Measurements from ENCODE around the gene LAMC3. TPM values are rescaled to one million over a fixed set of nuclear protein-coding genes. Genes with fewer than 3 reads are reported as not detected.

Gene LAMC3
- polyA plus RNA-seq, 6 donors from 2014 or later = 0.17 TPM; not detected in 5

DNA sequence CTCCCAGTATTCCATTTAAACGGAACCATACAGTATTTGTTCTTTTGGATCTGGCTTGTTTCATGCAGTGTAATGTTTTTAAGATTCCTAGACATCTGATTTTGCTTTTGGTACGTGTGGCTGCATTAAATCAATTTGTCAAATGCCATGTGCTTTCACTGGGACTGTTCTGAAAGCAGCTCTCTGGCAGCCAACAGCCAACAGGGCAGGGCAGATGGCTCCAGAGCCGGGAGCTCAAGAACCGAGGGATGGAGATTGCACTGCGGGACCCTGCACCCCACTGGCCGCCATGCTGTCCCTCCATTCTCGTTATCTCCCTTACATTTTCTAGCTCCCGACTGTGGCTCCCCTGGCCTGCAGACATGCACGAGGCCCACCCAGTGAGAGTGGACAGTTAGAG lies 54.0 kb downstream of the LAMC3 start:
- Mint-ChIP-seq H3K27me3 (peaks cover 3 to 15% (median 15%) of the 10 kb centered on the region in 3 donors), H3K4me3 (peak overlapping the region in 1 of 8 donors; percentile 7), H3K4me1 (no peaks in the 10 kb centered on the region), H3K9me3 (peaks cover 0 to 5% (median 0%) of the 10 kb centered on the region in 7 donors), H3K36me3 (no peaks in the 10 kb centered on the region), H3K27ac (no peak overlapping the region)
- DNase-seq (no peak), ATAC-seq (ENCODE audit: low read depth in 2 of 2) (no peak)

GRCh38 chr9:131065599-131065998 lies 56.6 kb downstream of the LAMC3 start:
- Mint-ChIP-seq H3K4me1 (no peaks in the 10 kb centered on the region), H3K27me3 (peaks cover 3 to 15% (median 15%) of the 10 kb centered on the region in 3 donors), H3K27ac (no peak overlapping the region), H3K4me3 (no peak overlapping the region), H3K9me3 (peaks cover 0 to 5% (median 0%) of the 10 kb centered on the region in 7 donors), H3K36me3 (no peaks in the 10 kb centered on the region)
- no peak for ATAC-seq (ENCODE audit: low read depth in 2 of 2)
- no peak for DNase-seq

GRCh38 chr9:131067625-131068024 lies 58.7 kb downstream of the LAMC3 start:
- Mint-ChIP-seq H3K36me3 (no peaks in the 10 kb centered on the region), H3K27ac (peak overlapping the region in 1 of 6 donors; percentile 64)
- ATAC-seq (ENCODE audit: low read depth in 2 of 2) = no peak

GRCh38 chr9:131068076-131068816 lies 59.3 kb downstream of the LAMC3 start:
- H3K9me3 Mint-ChIP-seq = peaks cover 0 to 5% (median 0%) of the 10 kb centered on the region in 7 donors
- peak overlapping the region in 1 of 6 donors; percentile 64 for H3K27ac Mint-ChIP-seq
- H3K4me3 Mint-ChIP-seq = no peak overlapping the region
- H3K36me3 Mint-ChIP-seq = no peaks in the 10 kb centered on the region
- no peaks in the 10 kb centered on the region for H3K4me1 Mint-ChIP-seq
- ATAC-seq (ENCODE audit: low read depth in 2 of 2) (no peak), DNase-seq (no peak)
- peaks cover 0 to 14% (median 8%) of the 10 kb centered on the region in 3 donors for H3K27me3 Mint-ChIP-seq

More at GRCh38 chr9:131067625-131068024, 58.7 kb downstream of the LAMC3 start:
- Mint-ChIP-seq H3K4me3 (no peak overlapping the region), H3K4me1 (no peaks in the 10 kb centered on the region), H3K9me3 (peaks cover 0 to 5% (median 0%) of the 10 kb centered on the region in 7 donors), H3K27me3 (peaks cover 3 to 20% (median 14%) of the 10 kb centered on the region in 3 donors)
- DNase-seq = no peak

GRCh38 chr9:131069699-131070098 lies 60.7 kb downstream of the LAMC3 start:
- DNase-seq = no peak
- Mint-ChIP-seq H3K9me3 (peaks cover 0 to 5% (median 0%) of the 10 kb centered on the region in 7 donors), H3K4me3 (no peak overlapping the region), H3K36me3 (no peaks in the 10 kb centered on the region), H3K27me3 (peaks cover 0 to 14% (median 8%) of the 10 kb centered on the region in 3 donors), H3K4me1 (no peaks in the 10 kb centered on the region), H3K27ac (no peak overlapping the region)
- no peak for ATAC-seq (ENCODE audit: low read depth in 2 of 2)

DNA sequence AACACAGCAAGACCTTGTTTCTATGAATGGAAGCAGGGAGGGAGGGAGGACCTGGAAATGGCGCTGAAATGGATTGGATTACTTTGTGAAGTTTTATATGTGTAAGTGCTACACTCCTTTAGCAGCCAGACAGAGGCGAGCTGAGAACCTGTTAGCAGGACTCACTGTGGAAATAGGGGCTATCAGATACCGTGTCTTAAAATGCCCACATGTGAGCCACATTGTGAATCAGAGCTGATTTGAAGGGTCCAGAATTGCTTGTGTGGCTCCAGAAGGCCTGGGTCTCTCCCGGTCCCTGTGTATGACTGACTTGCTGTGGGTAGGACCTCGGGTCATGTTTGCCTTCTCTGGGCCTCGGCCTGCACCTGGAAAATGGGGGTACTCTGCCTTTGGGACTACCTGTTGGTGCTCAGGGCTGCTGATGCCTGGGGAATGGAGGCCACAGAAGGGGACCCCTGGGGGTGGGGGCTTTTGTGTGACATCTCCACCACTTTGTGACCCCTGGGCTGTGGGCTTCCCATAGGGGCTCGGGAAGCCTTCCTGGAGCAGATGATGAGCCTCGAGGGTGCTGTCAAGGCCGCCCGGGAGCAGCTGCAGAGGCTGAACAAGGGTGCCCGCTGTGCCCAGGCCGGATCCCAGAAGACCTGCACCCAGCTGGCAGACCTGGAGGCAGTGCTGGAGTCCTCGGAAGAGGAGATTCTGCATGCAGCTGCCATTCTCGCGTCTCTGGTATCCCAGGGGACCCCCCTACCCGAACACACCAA lies 63.3 kb downstream of the LAMC3 start:
- Mint-ChIP-seq H3K36me3 (no peaks in the 10 kb centered on the region), H3K27me3 (peaks cover 0 to 10% (median 0%) of the 10 kb centered on the region in 3 donors)

GRCh38 chr9:131072871-131073237 lies 63.9 kb downstream of the LAMC3 start:
- Mint-ChIP-seq H3K4me3 (peak overlapping the region in 1 of 8 donors; percentile 23), H3K27me3 (peaks cover 0 to 5% (median 0%) of the 10 kb centered on the region in 3 donors), H3K9me3 (no peaks in the 10 kb centered on the region), H3K36me3 (no peaks in the 10 kb centered on the region), H3K27ac (no peak overlapping the region), H3K4me1 (no peaks in the 10 kb centered on the region)
- DNase-seq = no peak
- ATAC-seq (ENCODE audit: low read depth in 2 of 2) = no peak

More for the DNA sequence above, 63.3 kb downstream of the LAMC3 start:
- H3K9me3 Mint-ChIP-seq = no peaks in the 10 kb centered on the region
- no peak overlapping the region for H3K27ac Mint-ChIP-seq
- no peaks in the 10 kb centered on the region for H3K4me1 Mint-ChIP-seq
- ATAC-seq (ENCODE audit: low read depth in 2 of 2) (no peak), DNase-seq (no peak)
- no peak overlapping the region for H3K4me3 Mint-ChIP-seq

- H3K27me3 Mint-ChIP-seq = no peaks in the 10 kb centered on the region
- DNase-seq = no peak
- H3K4me3 Mint-ChIP-seq = no peak overlapping the region
- H3K9me3 Mint-ChIP-seq = no peaks in the 10 kb centered on the region
- H3K36me3 Mint-ChIP-seq = no peaks in the 10 kb centered on the region
- no peaks in the 10 kb centered on the region for H3K4me1 Mint-ChIP-seq
- no peak for ATAC-seq (ENCODE audit: low read depth in 2 of 2)
- H3K27ac Mint-ChIP-seq = no peak overlapping the region
Measured at GRCh38 chr9:131076347-131077195, 67.6 kb downstream of the LAMC3 start.

- no peaks in the 10 kb centered on the region for H3K4me1 Mint-ChIP-seq
- H3K9me3 Mint-ChIP-seq = no peaks in the 10 kb centered on the region
- peak overlapping the region in 1 of 6 donors; percentile 33 for H3K27ac Mint-ChIP-seq
- ATAC-seq (ENCODE audit: low read depth in 2 of 2) (no peak), DNase-seq (no peak)
- no peaks in the 10 kb centered on the region for H3K27me3 Mint-ChIP-seq
- no peaks in the 10 kb centered on the region for H3K36me3 Mint-ChIP-seq
- no peak overlapping the region for H3K4me3 Mint-ChIP-seq
Measured at GRCh38 chr9:131078427-131079366, 69.7 kb downstream of the LAMC3 start.

DNA sequence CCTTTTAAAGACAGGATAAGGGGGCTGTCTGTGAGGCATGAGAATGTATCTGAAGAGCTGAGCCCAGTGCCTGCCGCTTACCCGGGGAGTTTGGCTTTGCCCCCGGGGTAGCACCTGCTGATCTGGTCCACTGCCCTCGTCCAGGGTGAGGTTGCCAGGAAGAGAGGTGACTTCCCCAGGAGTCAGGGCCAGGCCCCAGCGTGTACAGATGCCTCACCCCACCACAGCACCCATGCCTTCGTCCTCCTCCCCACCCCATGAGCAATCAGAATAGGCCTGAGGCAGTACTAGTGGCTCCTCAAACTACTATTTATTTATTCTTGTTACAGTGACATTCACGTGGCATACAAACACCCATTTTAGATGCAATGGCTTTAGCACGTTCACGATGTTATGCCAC lies 71.6 kb downstream of the LAMC3 start:
- peaks cover 0 to 9% (median 8%) of the 10 kb centered on the region in 3 donors for H3K27me3 Mint-ChIP-seq
- DNase-seq (no peak), ATAC-seq (ENCODE audit: low read depth in 2 of 2) (no peak)
- peaks cover 0 to 4% (median 0%) of the 10 kb centered on the region in 3 donors for H3K4me1 Mint-ChIP-seq
- H3K4me3 Mint-ChIP-seq = no peak overlapping the region
- H3K9me3 Mint-ChIP-seq = no peaks in the 10 kb centered on the region
- no peak overlapping the region for H3K27ac Mint-ChIP-seq
- H3K36me3 Mint-ChIP-seq = no peaks in the 10 kb centered on the region

GRCh38 chr9:131081868-131082267 lies 72.9 kb downstream of the LAMC3 start:
- Mint-ChIP-seq H3K27me3 (peaks cover 0 to 11% (median 8%) of the 10 kb centered on the region in 3 donors), H3K4me3 (no peak overlapping the region), H3K9me3 (no peaks in the 10 kb centered on the region), H3K4me1 (peaks cover 0 to 4% (median 0%) of the 10 kb centered on the region in 3 donors), H3K36me3 (no peaks in the 10 kb centered on the region), H3K27ac (no peak overlapping the region)
- no peak for DNase-seq
- ATAC-seq (ENCODE audit: low read depth in 2 of 2) = no peak

- no peak overlapping the region for H3K27ac Mint-ChIP-seq
- no peak for ATAC-seq (ENCODE audit: low read depth in 2 of 2)
- DNase-seq = no peak
- H3K36me3 Mint-ChIP-seq = no peaks in the 10 kb centered on the region
- no peaks in the 10 kb centered on the region for H3K9me3 Mint-ChIP-seq
- H3K4me3 Mint-ChIP-seq = no peak overlapping the region
- peaks cover 0 to 20% (median 12%) of the 10 kb centered on the region in 3 donors for H3K27me3 Mint-ChIP-seq
- peaks cover 0 to 4% (median 0%) of the 10 kb centered on the region in 3 donors for H3K4me1 Mint-ChIP-seq
Measured at GRCh38 chr9:131082774-131083512, 74.0 kb downstream of the LAMC3 start.
